ENCODE data around the gene CD2.

DNA sequence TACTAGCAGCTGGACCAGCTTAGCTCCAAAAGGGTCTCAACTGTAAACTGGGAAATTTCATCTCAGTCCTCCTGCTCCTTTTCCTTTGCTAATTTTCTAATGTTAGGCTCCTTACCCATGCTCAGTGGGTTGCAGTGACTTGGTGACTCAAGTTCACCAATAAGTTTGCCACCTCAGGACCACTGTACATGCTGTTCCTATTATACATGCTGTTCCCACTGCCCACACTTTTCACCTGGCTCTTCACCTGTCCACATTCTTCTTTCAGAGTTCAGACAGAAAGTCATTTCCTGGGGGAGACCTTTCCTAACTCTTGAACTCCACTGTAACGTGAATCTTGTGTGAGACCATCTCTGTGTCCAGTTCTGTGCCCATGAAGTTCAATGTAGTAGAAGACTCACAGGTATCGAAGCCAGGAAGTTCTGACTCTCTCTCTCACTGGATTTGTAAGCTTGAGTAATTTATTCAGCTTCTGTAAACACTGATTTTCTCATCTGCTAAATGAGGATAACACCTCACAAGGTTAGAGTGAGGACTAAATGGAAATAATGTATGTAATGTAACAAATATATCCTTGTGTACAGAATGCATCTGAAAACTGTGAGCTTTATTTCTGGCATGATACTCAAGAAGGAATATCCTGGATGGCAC lies 17.9 kb downstream of the CD2 start:
- TF ChIP-seq POLR2A (IDR thresholded peaks at IDR 0.05): no peak
- TF ChIP-seq EP300 (IDR thresholded peaks at IDR 0.05): no peak
- no peak for TF ChIP-seq CTCF (IDR thresholded peaks at IDR 0.05)

Measured in stomach (tissue), 4 donors.